ENCODE measurements around the gene MFAP1.

The MFAP1 gene

DNA sequence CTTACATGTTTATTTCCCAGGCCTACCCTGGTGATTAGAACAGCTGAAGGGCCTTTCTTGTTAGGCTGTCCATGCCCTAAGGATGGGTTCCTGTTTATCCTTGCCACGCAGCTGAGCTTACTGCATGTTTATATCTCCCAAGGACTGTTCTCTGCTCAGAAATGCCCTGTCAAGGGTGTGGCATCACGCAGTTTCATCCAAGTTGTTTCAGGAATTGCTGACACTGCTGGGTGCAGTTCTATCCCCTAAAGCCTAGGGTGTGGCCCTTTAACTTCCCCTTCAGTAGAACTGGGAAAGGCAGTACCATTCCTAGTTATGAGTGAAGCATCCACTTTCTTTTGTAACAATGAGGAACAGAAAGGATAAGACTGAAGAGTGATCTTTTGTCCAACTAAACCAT, 52.7 kb downstream of the MFAP1 start:
- TF ChIP-seq NFIC (IDR thresholded peaks at IDR 0.05) = no peak
- TF ChIP-seq, protein P1, sequence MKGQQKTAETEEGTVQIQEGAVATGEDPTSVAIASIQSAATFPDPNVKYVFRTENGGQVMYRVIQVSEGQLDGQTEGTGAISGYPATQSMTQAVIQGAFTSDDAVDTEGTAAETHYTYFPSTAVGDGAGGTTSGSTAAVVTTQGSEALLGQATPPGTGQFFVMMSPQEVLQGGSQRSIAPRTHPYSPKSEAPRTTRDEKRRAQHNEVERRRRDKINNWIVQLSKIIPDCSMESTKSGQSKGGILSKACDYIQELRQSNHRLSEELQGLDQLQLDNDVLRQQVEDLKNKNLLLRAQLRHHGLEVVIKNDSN (IDR thresholded peaks at IDR 0.05) = no peak
- TF ChIP-seq CREB1 (IDR thresholded peaks at IDR 0.05; ENCODE audit: low read depth) = no peak
- no peak for TF ChIP-seq RAD21 (IDR thresholded peaks at IDR 0.05; ENCODE audit: low read depth)
- TF ChIP-seq TCF12 (IDR thresholded peaks at IDR 0.05; ENCODE audit: low read depth) = no peak
- no peak for TF ChIP-seq ZBTB7A (IDR thresholded peaks at IDR 0.05; ENCODE audit: low read depth)
- TF ChIP-seq, protein P2, sequence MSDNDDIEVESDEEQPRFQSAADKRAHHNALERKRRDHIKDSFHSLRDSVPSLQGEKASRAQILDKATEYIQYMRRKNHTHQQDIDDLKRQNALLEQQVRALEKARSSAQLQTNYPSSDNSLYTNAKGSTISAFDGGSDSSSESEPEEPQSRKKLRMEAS (IDR thresholded peaks at IDR 0.05) = no peak
- no peak for TF ChIP-seq TEAD4 (IDR thresholded peaks at IDR 0.05)
- TF ChIP-seq, protein P3, sequence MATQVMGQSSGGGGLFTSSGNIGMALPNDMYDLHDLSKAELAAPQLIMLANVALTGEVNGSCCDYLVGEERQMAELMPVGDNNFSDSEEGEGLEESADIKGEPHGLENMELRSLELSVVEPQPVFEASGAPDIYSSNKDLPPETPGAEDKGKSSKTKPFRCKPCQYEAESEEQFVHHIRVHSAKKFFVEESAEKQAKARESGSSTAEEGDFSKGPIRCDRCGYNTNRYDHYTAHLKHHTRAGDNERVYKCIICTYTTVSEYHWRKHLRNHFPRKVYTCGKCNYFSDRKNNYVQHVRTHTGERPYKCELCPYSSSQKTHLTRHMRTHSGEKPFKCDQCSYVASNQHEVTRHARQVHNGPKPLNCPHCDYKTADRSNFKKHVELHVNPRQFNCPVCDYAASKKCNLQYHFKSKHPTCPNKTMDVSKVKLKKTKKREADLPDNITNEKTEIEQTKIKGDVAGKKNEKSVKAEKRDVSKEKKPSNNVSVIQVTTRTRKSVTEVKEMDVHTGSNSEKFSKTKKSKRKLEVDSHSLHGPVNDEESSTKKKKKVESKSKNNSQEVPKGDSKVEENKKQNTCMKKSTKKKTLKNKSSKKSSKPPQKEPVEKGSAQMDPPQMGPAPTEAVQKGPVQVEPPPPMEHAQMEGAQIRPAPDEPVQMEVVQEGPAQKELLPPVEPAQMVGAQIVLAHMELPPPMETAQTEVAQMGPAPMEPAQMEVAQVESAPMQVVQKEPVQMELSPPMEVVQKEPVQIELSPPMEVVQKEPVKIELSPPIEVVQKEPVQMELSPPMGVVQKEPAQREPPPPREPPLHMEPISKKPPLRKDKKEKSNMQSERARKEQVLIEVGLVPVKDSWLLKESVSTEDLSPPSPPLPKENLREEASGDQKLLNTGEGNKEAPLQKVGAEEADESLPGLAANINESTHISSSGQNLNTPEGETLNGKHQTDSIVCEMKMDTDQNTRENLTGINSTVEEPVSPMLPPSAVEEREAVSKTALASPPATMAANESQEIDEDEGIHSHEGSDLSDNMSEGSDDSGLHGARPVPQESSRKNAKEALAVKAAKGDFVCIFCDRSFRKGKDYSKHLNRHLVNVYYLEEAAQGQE (IDR thresholded peaks at IDR 0.05; ENCODE audit: low read depth) = no peak
- no peak for TF ChIP-seq EGR1 (IDR thresholded peaks at IDR 0.05)
- TF ChIP-seq YY1 (IDR thresholded peaks at IDR 0.05; ENCODE audit: low read depth) = no peak
- TF ChIP-seq FOXM1 (IDR thresholded peaks at IDR 0.05; ENCODE audit: borderline replicate concordance, low read depth) = no peak
- no peak for TF ChIP-seq TAF1 (IDR thresholded peaks at IDR 0.05; ENCODE audit: low read depth)
- TF ChIP-seq EP300 (IDR thresholded peaks at IDR 0.05; ENCODE audit: borderline replicate concordance) = no peak
- TF ChIP-seq CEBPB (IDR thresholded peaks at IDR 0.05) = no peak

DNA sequence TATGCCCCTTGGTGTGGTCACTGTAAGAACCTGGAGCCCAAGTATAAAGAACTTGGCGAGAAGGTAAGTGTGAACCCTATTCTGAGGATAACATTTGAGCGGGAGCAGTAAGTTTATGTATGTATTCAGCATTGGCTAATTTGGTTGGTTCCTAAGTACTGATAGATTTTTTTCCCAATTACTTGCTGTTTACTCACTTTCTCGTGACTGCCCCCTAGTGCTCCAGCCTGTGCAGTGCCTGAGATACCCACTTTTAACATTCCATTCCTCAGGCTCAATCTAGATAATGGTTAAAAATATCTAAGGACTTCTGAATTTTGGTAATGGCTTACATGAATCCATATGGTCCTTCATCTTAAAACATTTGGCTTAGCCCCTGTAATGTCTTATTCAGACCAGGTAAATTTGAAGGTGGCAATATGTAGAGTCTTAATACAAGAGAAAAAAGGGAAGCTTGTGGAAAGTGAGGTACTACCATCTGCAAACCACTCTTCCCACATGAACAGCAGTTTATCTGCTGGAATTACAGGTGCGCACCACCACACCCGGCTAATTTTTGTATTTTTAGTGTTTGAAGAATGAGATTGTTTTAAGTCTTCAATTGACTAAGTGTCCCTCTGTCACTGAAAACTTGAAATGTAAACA, 54.8 kb downstream of the MFAP1 start:
- peak; percentile 56 for TF ChIP-seq RAD21 (IDR thresholded peaks at IDR 0.05; ENCODE audit: low read depth)
- no peak for TF ChIP-seq EP300 (IDR thresholded peaks at IDR 0.05; ENCODE audit: borderline replicate concordance)

DNA sequence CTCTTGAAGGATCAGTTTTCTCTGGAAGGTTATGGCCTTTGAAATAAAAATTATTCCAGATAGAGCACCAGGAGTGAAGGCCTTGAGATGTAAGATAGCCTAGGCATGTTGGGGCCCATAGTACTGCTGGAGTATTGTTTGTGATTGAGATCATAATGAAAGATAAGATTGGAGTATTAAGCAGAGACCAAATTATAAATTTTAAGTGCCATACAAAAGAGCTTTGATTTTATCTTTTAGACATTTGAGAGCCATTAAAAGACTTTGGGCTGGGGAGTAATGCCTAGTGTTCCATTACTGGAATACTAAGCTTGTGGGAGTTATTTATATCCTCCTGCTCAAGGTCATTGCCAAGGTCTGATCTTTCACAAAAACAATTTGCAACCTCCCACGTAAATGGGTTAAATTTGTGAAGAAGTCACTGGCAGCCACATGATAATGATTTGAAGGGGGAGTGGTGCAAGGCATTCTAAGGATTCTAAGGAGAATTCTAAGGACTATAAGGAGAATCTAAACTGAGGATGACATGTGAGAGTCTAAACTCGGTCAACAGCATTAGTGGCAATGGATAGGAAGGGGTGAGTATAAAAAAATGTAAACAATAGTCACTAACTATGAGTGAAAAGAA, 60.6 kb downstream of the MFAP1 start:
- TF ChIP-seq, protein P3 (IDR thresholded peaks at IDR 0.05; ENCODE audit: low read depth) = no peak
- TF ChIP-seq RAD21 (IDR thresholded peaks at IDR 0.05; ENCODE audit: low read depth) (no peak), FOXM1 (IDR thresholded peaks at IDR 0.05; ENCODE audit: borderline replicate concordance, low read depth) (no peak), ZBTB7A (IDR thresholded peaks at IDR 0.05; ENCODE audit: low read depth) (no peak), NFIC (IDR thresholded peaks at IDR 0.05) (no peak)

DNA sequence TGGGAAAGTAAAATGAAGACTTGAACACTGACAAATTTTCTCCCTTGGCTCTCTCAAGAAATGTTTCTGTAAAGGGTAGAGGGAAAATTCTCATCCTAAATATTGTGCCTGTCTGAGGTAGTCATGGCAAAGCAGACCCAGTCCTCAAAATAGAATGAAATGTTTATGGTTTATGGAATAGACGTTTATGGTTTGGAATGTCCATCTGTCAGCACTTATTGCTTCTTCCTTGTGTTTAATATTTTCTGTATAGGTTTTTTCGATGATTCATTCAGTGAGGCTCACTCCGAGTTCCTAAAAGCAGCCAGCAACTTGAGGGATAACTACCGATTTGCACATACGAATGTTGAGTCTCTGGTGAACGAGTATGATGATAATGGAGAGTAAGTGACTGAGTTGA, 61.7 kb downstream of the MFAP1 start:
- TF ChIP-seq ZBTB7A (IDR thresholded peaks at IDR 0.05; ENCODE audit: low read depth) (no peak), FOXM1 (IDR thresholded peaks at IDR 0.05; ENCODE audit: borderline replicate concordance, low read depth) (no peak), EP300 (IDR thresholded peaks at IDR 0.05; ENCODE audit: borderline replicate concordance) (no peak), CEBPB (IDR thresholded peaks at IDR 0.05) (no peak), TEAD4 (IDR thresholded peaks at IDR 0.05) (no peak), CREB1 (IDR thresholded peaks at IDR 0.05; ENCODE audit: low read depth) (no peak), RAD21 (IDR thresholded peaks at IDR 0.05; ENCODE audit: low read depth) (no peak), EGR1 (IDR thresholded peaks at IDR 0.05) (no peak), YY1 (IDR thresholded peaks at IDR 0.05; ENCODE audit: low read depth) (no peak), TCF12 (IDR thresholded peaks at IDR 0.05; ENCODE audit: low read depth) (no peak), TAF1 (IDR thresholded peaks at IDR 0.05; ENCODE audit: low read depth) (no peak), NFIC (IDR thresholded peaks at IDR 0.05) (no peak)
- TF ChIP-seq, protein P2 (IDR thresholded peaks at IDR 0.05) = no peak
- TF ChIP-seq, protein P1 (IDR thresholded peaks at IDR 0.05) = no peak
- TF ChIP-seq, protein P3 (IDR thresholded peaks at IDR 0.05; ENCODE audit: low read depth) = no peak

Data from Ishikawa (cell line).